Measurements from ENCODE around the gene SEPTIN12.

Gene SEPTIN12

GRCh38 chr16:4753227-4753626, 34.9 kb downstream of the SEPTIN12 start:
- no peak for DNase-seq (ENCODE audit: low read depth)

GRCh38 chr16:4752351-4753100, 35.6 kb downstream of the SEPTIN12 start:
- no peak for DNase-seq (ENCODE audit: low read depth)
- TF ChIP-seq CTCF (conservative IDR thresholded peaks at IDR 0.05; ENCODE audit: low read length), result no peak
- H3K4me3 ChIP-seq (ENCODE audit: low read length), result no peak overlapping the region

More at GRCh38 chr16:4753227-4753626, 34.9 kb downstream of the SEPTIN12 start:
- no peak overlapping the region for H3K4me3 ChIP-seq (ENCODE audit: low read length)
- no peak for TF ChIP-seq CTCF (conservative IDR thresholded peaks at IDR 0.05; ENCODE audit: low read length)

- H3K4me3 ChIP-seq (ENCODE audit: low read length), result no peak overlapping the region
- TF ChIP-seq CTCF (conservative IDR thresholded peaks at IDR 0.05; ENCODE audit: low read length), result no peak
- DNase-seq (ENCODE audit: low read depth), result no peak
Measured at GRCh38 chr16:4750896-4751295, 37.2 kb downstream of the SEPTIN12 start.

- no peak for DNase-seq (ENCODE audit: low read depth)
- no peak for TF ChIP-seq CTCF (conservative IDR thresholded peaks at IDR 0.05; ENCODE audit: low read length)
Measured at GRCh38 chr16:4749700-4750257, 38.4 kb downstream of the SEPTIN12 start.

GRCh38 chr16:4748682-4749411, 39.3 kb downstream of the SEPTIN12 start:
- no peak overlapping the region for H3K4me3 ChIP-seq (ENCODE audit: low read length)
- TF ChIP-seq CTCF (conservative IDR thresholded peaks at IDR 0.05; ENCODE audit: low read length), result no peak
- no peak for DNase-seq (ENCODE audit: low read depth)

More at GRCh38 chr16:4749700-4750257, 38.4 kb downstream of the SEPTIN12 start:
- no peak overlapping the region for H3K4me3 ChIP-seq (ENCODE audit: low read length)

GRCh38 chr16:4747906-4748681, 40.1 kb downstream of the SEPTIN12 start:
- DNase-seq (ENCODE audit: low read depth), result no peak
- H3K4me3 ChIP-seq (ENCODE audit: low read length), result no peak overlapping the region

More at GRCh38 chr16:4747906-4748681, 40.1 kb downstream of the SEPTIN12 start:
- no peak for TF ChIP-seq CTCF (conservative IDR thresholded peaks at IDR 0.05; ENCODE audit: low read length)

Measured in AG10803 (cell line).